C4-2B (cell line): ENCODE measurements around the gene NPAS3.

ENCODE experiments used
- CTCF ChIP-seq: fragments of 450-650 bp; conservative IDR thresholded peaks from 2 replicates; pipeline ENCODE4 v1.5.1; 2017; ENCODE audit warnings: mild to moderate bottlenecking
- ZFX ChIP-seq: fragments of 450-650 bp; IDR thresholded peaks from 2 replicates; pipeline ENCODE4 v1.6.1; 2017

- TF ChIP-seq CTCF, result no peak
- no peak for TF ChIP-seq ZFX
These were observed 355.7 kb downstream of the NPAS3 start for GRCh38 chr14:33294419-33294818.
